ENCODE measurements around the gene C7. TPM values are rescaled to one million over a fixed set of nuclear protein-coding genes. Genes with fewer than 3 reads are reported as not detected.

C7 gene
- total RNA-seq (2022; extraction: Qiagen RNA extraction) = not detected in 5 replicates

GRCh38 chr5:40909264-40909663 is at the start of gene C7:
Gene C7, plus strand, starts transcription at chr5:40909497. Its CDS starts 114 bp downstream, at chr5:40909611.

Other genes starting within 250 kb of the C7 start
- 5.6 to 7.9 TPM (median 6.7 TPM) in 5 replicates for gene PTGER4, start 229.6 kb upstream of the C7 start, total RNA-seq (2022; extraction: Qiagen RNA extraction)
- gene TTC33, start 153.5 kb upstream of the C7 start, total RNA-seq (2022; extraction: Qiagen RNA extraction) = 7.7 to 17.3 TPM (median 9.2 TPM) in 5 replicates
- 27.9 to 74.1 TPM (median 37.8 TPM) in 5 replicates for gene PRKAA1, start 111.1 kb upstream of the C7 start, total RNA-seq (2022; extraction: Qiagen RNA extraction)
- 2,664 to 2,779 TPM (median 2,727 TPM) in 5 replicates for gene RPL37, start 74.3 kb upstream of the C7 start, total RNA-seq (2022; extraction: Qiagen RNA extraction)
- 2.2 to 3.0 TPM (median 2.4 TPM) in 5 replicates for gene CARD6, start 68.1 kb upstream of the C7 start, total RNA-seq (2022; extraction: Qiagen RNA extraction)
- not detected in 5 replicates for gene MROH2B, start 161.8 kb downstream of the C7 start, total RNA-seq (2022; extraction: Qiagen RNA extraction)